Neutrophil (primary cell): ENCODE results near the gene SELENOK.

ENCODE experiments used
- H3K27ac ChIP-seq: fragments of 200-600 bp; sonication (generic); 2 replicates; pipeline ENCODE4 v1.5.1; 2016; ENCODE audit warnings: mild to moderate bottlenecking, moderate library complexity
- H3K27me3 ChIP-seq: fragments of 200-600 bp; sonication (generic); 2 replicates; pipeline ENCODE4 v1.6.0; 2016; ENCODE audit warnings: mild to moderate bottlenecking
- H3K36me3 ChIP-seq: fragments of 200-600 bp; sonication (generic); 2 replicates; pipeline ENCODE4 v1.5.1; 2017
- H3K4me1 ChIP-seq, 2 experiments: fragments of 200-600 bp in 1 of 2; sonication (generic) in 1 of 2; 1 replicate in 1 of 2; 2 replicates in 1 of 2; pipeline versions ENCODE4 v1.5.1 to v1.6.1; 2013 to 2016; ENCODE audit warnings: low read depth in 1 of 2, low read length in 1 of 2, mild to moderate bottlenecking in 1 of 2, moderate library complexity in 1 of 2; ENCODE audit not compliant: control insufficient read depth in 1 of 2, insufficient read depth in 1 of 2
- H3K4me3 ChIP-seq, 2 experiments: fragments of 200-600 bp in 1 of 2; sonication (generic) in 1 of 2; 1 replicate in 1 of 2; 2 replicates in 1 of 2; pipeline ENCODE4 v1.5.1; 2013 to 2016; ENCODE audit warnings: low read depth in 1 of 2, low read length in 1 of 2, mild to moderate bottlenecking in 1 of 2, moderate library complexity in 1 of 2
- H3K9me3 ChIP-seq: fragments of 200-600 bp; sonication (generic); 2 replicates; pipeline ENCODE4 v1.5.1; 2016
- TF ChIP-seq, protein P1 (sequence below): fragments of 200-600 bp; sonication (generic); IDR thresholded peaks from 2 replicates; pipeline ENCODE4 v1.5.1; 2016; ENCODE audit warnings: antibody characterized with exemption

Gene SELENOK

DNA sequence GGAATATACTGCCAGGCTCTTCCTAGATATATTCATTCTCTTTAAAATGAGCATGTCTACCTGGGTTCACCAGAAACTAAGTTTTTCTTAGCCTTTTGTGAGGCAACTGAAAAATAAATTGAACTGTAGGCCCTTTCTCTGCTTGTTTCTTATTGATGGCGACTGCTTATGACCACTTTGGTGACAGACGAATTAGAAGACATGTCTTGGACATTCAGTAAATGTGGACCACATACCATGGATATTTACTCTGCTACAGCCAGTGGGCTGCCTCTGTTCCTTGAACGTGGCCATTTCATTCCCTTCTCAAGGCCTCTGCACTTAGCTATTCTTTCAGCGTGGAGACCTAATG lies 603 bp upstream of the SELENOK start:
- Histone ChIP-seq H3K27ac (peak overlapping the region; percentile 96), H3K4me3 (peak overlapping the region; percentile 67 to 91), H3K27me3 (peaks cover 45% of the 10 kb centered on the region), H3K9me3 (no peaks in the 10 kb centered on the region), H3K4me1 (peaks cover 21% of the 10 kb centered on the region in 2 experiments), H3K36me3 (peaks cover 10% of the 10 kb centered on the region)
- TF ChIP-seq, protein P1, sequence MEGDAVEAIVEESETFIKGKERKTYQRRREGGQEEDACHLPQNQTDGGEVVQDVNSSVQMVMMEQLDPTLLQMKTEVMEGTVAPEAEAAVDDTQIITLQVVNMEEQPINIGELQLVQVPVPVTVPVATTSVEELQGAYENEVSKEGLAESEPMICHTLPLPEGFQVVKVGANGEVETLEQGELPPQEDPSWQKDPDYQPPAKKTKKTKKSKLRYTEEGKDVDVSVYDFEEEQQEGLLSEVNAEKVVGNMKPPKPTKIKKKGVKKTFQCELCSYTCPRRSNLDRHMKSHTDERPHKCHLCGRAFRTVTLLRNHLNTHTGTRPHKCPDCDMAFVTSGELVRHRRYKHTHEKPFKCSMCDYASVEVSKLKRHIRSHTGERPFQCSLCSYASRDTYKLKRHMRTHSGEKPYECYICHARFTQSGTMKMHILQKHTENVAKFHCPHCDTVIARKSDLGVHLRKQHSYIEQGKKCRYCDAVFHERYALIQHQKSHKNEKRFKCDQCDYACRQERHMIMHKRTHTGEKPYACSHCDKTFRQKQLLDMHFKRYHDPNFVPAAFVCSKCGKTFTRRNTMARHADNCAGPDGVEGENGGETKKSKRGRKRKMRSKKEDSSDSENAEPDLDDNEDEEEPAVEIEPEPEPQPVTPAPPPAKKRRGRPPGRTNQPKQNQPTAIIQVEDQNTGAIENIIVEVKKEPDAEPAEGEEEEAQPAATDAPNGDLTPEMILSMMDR = no peak

DNA sequence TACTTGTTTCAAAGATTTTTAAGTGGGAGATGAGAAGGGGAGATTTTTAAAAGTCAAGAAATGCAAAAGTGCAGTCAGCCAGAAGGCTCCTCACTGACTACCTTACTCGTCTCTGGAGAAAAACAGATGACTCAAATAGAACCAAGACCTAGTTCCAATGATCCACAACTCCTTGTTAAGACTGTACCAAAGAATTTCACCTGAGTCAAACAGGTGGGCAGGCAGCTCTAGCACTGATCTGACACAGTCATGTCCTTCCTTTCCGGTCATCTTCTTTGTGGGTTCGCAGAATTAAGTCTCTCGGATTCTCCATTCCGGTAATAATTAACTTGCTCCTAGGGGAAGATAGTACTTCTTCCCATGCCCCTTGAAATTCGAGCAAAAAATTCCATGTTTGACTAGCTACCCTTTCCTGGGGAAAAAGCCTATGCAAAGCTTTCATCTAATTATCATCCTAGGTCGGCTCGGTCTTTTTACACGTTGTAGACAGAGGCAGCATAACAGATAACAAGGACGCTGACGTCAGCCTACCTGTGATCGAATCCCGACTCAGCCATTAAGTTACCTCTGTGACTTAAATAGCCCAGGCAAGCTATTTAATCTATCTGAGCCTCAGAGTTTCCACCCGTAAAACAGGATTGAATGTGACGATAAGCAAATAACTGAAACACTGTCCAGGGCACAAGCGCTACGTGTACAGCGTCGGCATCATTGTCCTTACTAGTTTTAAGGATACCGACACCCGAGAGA lies 758 bp downstream of the SELENOK start:
- H3K36me3 ChIP-seq = peaks cover 24% of the 10 kb centered on the region
- peak overlapping the region; percentile 67 to 91 for H3K4me3 ChIP-seq
- no peaks in the 10 kb centered on the region for H3K9me3 ChIP-seq
- TF ChIP-seq, protein P1 = no peak
- peaks cover 21% of the 10 kb centered on the region in 2 experiments for H3K4me1 ChIP-seq
- H3K27me3 ChIP-seq = peaks cover 32% of the 10 kb centered on the region
- peak overlapping the region; percentile 96 for H3K27ac ChIP-seq

DNA sequence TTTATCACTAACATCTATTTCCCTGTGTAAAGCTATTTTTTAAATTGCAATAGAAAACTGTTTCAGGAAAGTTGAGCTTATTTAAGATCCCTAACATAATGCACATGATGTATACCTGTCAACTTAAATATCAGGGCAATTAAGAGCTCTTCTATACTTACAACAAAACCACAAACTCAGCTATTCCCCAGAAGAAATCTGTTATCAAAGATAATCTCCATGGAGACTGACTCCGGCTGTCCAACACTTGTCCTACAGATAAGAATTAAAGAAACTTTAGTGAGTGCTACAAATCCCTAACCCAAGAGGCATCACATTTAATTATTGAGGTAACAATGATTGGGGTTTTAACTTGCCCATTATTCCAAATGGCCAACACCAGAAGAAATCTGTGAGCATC lies 3.4 kb downstream of the SELENOK start:
- TF ChIP-seq, protein P1 = no peak
- peaks cover 48% of the 10 kb centered on the region for H3K36me3 ChIP-seq
- no peak overlapping the region for H3K4me3 ChIP-seq
- peaks cover 5% of the 10 kb centered on the region for H3K27me3 ChIP-seq
- peaks cover 21% of the 10 kb centered on the region in 2 experiments for H3K4me1 ChIP-seq
- H3K9me3 ChIP-seq = no peaks in the 10 kb centered on the region
- H3K27ac ChIP-seq = no peak overlapping the region

DNA sequence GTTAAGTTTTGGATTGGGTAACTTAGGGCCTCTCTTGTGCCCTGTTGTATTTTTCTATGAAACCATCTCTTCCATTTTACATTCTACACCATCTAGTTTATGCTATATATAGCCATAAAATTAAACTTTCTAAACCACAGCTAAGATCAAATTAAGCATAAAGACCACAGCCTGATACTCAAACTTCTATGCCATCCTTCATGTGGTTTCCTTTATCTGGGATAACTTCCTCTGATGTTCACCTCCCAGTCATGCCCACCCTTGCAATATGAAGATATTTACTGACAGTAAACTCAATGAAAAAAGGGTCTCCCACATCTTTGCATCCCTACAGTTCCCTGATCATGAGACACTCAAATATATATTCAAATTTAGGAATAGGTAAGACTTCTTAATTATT lies 4.2 kb downstream of the SELENOK start:
- H3K27me3 ChIP-seq = no peaks in the 10 kb centered on the region
- peaks cover 21 to 22% of the 10 kb centered on the region in 2 experiments for H3K4me1 ChIP-seq
- no peaks in the 10 kb centered on the region for H3K9me3 ChIP-seq
- no peak overlapping the region for H3K4me3 ChIP-seq
- peaks cover 48% of the 10 kb centered on the region for H3K36me3 ChIP-seq
- no peak overlapping the region for H3K27ac ChIP-seq
- TF ChIP-seq, protein P1 = no peak

DNA sequence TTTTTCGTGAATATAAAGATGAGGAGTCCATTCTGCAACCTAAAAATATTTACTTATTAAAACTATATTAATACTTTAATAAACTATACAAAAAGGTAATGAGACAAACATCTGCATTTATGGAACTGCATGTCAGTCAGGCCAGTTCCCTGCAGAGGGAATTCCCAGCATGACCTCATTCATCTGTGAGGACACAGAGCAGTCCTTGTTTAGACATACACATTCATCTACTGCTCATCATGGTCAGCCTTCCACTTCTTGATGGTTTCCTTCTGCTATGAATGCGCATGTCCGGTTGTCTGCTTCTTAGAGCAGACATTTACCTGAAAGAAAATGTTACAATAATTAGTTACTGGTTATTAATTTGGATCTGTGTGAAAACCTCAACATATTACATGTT lies 6.4 kb downstream of the SELENOK start:
- Histone ChIP-seq H3K27ac (no peak overlapping the region), H3K4me1 (peaks cover 19 to 22% of the 10 kb centered on the region in 2 experiments), H3K27me3 (no peaks in the 10 kb centered on the region), H3K36me3 (peaks cover 48% of the 10 kb centered on the region), H3K4me3 (no peak overlapping the region), H3K9me3 (no peaks in the 10 kb centered on the region)
- TF ChIP-seq, protein P1 = no peak
